Stomach (tissue), 9 donors: ENCODE results near the gene OPCML. TPM values are rescaled to one million over a fixed set of nuclear protein-coding genes. Genes with fewer than 3 reads are reported as not detected.

Experiments used
- DNase-seq, 2 donors: peaks; one replicate each; pipeline versions ENCODE4 v3.0.0 to v3.0.0-alpha.2; 2013 to 2019
- H3K27ac ChIP-seq, 5 donors: fragments of 200-600 bp in 4 of 5; sonication (generic) in 4 of 5; one replicate each; pipeline ENCODE4 v1.5.1; 2013 to 2019; ENCODE audit warnings: mild to moderate bottlenecking in 1 of 5, moderate library complexity in 1 of 5
- H3K27me3 ChIP-seq, 3 donors: fragments of 200-600 bp; sonication (generic); one replicate each; pipeline ENCODE4 v1.5.1; 2017 to 2019; ENCODE audit warnings: mixed run types in 1 of 3
- H3K36me3 ChIP-seq, 4 donors: fragments of 200-600 bp; sonication (generic); 1 replicate in 3 of 4; 2 replicates in 1 of 4; pipeline ENCODE4 v1.5.1; 2016 to 2019
- H3K4me1 ChIP-seq, 4 donors: fragments of 200-600 bp; sonication (generic); one replicate each; pipeline ENCODE4 v1.5.1; 2016 to 2019
- H3K4me3 ChIP-seq, 4 donors: fragments of 200-600 bp; sonication (generic) in 3 of 4; one replicate each; pipeline ENCODE4 v1.5.1; 2016 to 2019; ENCODE audit warnings: mild to moderate bottlenecking in 1 of 4
- H3K9me3 ChIP-seq, 4 donors: fragments of 200-600 bp; sonication (generic); one replicate each; pipeline ENCODE4 v1.5.1; 2016 to 2019
- CTCF ChIP-seq, 7 experiments: fragments of 450-650 bp in 4 of 7; fragments of 200-600 bp in 3 of 7; sonication (generic) in 3 of 7; IDR thresholded peaks; one replicate each; pipeline ENCODE4 v1.5.1; 2016 to 2019; ENCODE audit warnings: antibody characterized with exemption in 7 of 7, control low read depth in 2 of 7, mild to moderate bottlenecking in 1 of 7
- EP300 ChIP-seq: sonication (generic); formaldehyde crosslinking; IDR thresholded peaks from one replicate; pipeline ENCODE4 v1.6.1; 2017; ENCODE audit warnings: antibody characterized with exemption
- POLR2A ChIP-seq, 4 donors: fragments of 450-650 bp; IDR thresholded peaks; one replicate each; pipeline ENCODE4 v1.6.1; 2016; ENCODE audit warnings: antibody characterized with exemption in 4 of 4, control low read depth in 2 of 4, mild to moderate bottlenecking in 1 of 4, moderate library complexity in 1 of 4
- POLR2AphosphoS5 ChIP-seq, 3 donors: sonication (generic); formaldehyde crosslinking; IDR thresholded peaks; one replicate each; pipeline ENCODE4 v1.6.1; 2016; ENCODE audit warnings: antibody characterized with exemption in 3 of 3
- WGBS, 5 donors: extraction: QIAGEN DNeasy Blood & Tissue Kit in 3 of 5; methylation state at CpG; one replicate each; pipeline versions ENCODE4 v1.1.5 to v1.1.7; 2013 to 2018; 5-methylcytosine and 5-hydroxymethylcytosine counted together
- intact Hi-C: fragments of 100-400 bp; cut with DNase I; formaldehyde crosslinking; loops from one replicate; pipeline ENCODE4 v1.15.1; 2023; ENCODE audit warnings: low total_unique reads
- polyA plus RNA-seq, 3 donors: library from polyadenylated mRNA; stranded (reverse); fragments of 200-250 nt; gene quantifications; one replicate each; pipeline ENCODE4 v1.2.3, GENCODE V29; 2013
- total RNA-seq, 5 donors: library from RNA; depleted of rRNA; stranded (reverse); fragments of >200 nt; gene quantifications; one replicate each; pipeline versions ENCODE4 v1.1.0 to v1.2.3, GENCODE V29; 2014 to 2016
- donor health status: healthy with polysubstance abuse.
- donor health status: Bipolar disorder and iron deficiency.
- donor health status: healthy.

OPCML gene
- total and polyA plus RNA-seq, 8 donors = 0.03 to 0.92 (median 0.55) TPM; not detected in 3

- WGBS, 5 donors = 87 to 90% (median 89%) methylated on average over 5 of the region's 5 CpGs
- TF ChIP-seq POLR2A (IDR thresholded peaks at IDR 0.05) (no peak), POLR2AphosphoS5 (IDR thresholded peaks at IDR 0.05) (no peak), CTCF (IDR thresholded peaks at IDR 0.05) (no peak), EP300 (no peak)
Observed at GRCh38 chr11:132755934-132756333, 776.4 kb downstream of the OPCML start.

GRCh38 chr11:132751516-132752250 is 780.6 kb downstream of the OPCML start:
- 60 to 86% (median 68%) methylated on average over 3 of the region's 3 CpGs for whole genome bisulfite sequencing, 5 donors
- no peak overlapping the region for H3K4me3 ChIP-seq
- no peaks in the 10 kb centered on the region for H3K27me3 ChIP-seq
- H3K36me3 ChIP-seq = no peaks in the 10 kb centered on the region
- H3K9me3 ChIP-seq = no peaks in the 10 kb centered on the region
- no peak for DNase-seq
- TF ChIP-seq POLR2AphosphoS5 (IDR thresholded peaks at IDR 0.05) = no peak
- TF ChIP-seq EP300 = no peak
- no peak for TF ChIP-seq CTCF (IDR thresholded peaks at IDR 0.05)
- TF ChIP-seq POLR2A (IDR thresholded peaks at IDR 0.05) = no peak
- H3K27ac ChIP-seq = no peak overlapping the region
- no peaks in the 10 kb centered on the region for H3K4me1 ChIP-seq
- intact Hi-C loops = no loop called here

More at GRCh38 chr11:132755934-132756333, 776.4 kb downstream of the OPCML start:
- no peak for DNase-seq
- intact Hi-C loops = no loop called here
- peaks cover 0 to 7% (median 0%) of the 10 kb centered on the region in 4 donors for H3K9me3 ChIP-seq
- H3K27ac ChIP-seq = no peak overlapping the region
- no peak overlapping the region for H3K4me3 ChIP-seq
- no peaks in the 10 kb centered on the region for H3K4me1 ChIP-seq
- no peaks in the 10 kb centered on the region for H3K36me3 ChIP-seq
- H3K27me3 ChIP-seq = no peaks in the 10 kb centered on the region

- no peaks in the 10 kb centered on the region for H3K36me3 ChIP-seq
- 64 to 88% (median 81%) methylated on average over 5 of the region's 5 CpGs for WGBS, 5 donors
- H3K4me1 ChIP-seq = no peaks in the 10 kb centered on the region
- H3K4me3 ChIP-seq = no peak overlapping the region
- no peak overlapping the region for H3K27ac ChIP-seq
- TF ChIP-seq POLR2A (IDR thresholded peaks at IDR 0.05) (no peak), POLR2AphosphoS5 (IDR thresholded peaks at IDR 0.05) (no peak), EP300 (no peak), CTCF (IDR thresholded peaks at IDR 0.05) (no peak)
- DNase-seq = no peak
- H3K27me3 ChIP-seq = no peaks in the 10 kb centered on the region
- intact Hi-C loops = no loop called here
- H3K9me3 ChIP-seq = no peaks in the 10 kb centered on the region
Observed at GRCh38 chr11:132746305-132746704, 786.0 kb downstream of the OPCML start.

GRCh38 chr11:132745306-132745705 is 787.0 kb downstream of the OPCML start:
- no peak overlapping the region for H3K27ac ChIP-seq
- TF ChIP-seq EP300 (no peak), POLR2A (IDR thresholded peaks at IDR 0.05) (no peak), CTCF (IDR thresholded peaks at IDR 0.05) (no peak), POLR2AphosphoS5 (IDR thresholded peaks at IDR 0.05) (no peak)
- 75 to 90% (median 81%) methylated on average over 1 of the region's 1 CpG for WGBS, 5 donors

More at GRCh38 chr11:132745306-132745705, 787.0 kb downstream of the OPCML start:
- Histone ChIP-seq H3K9me3 (no peaks in the 10 kb centered on the region), H3K4me1 (no peaks in the 10 kb centered on the region), H3K36me3 (no peaks in the 10 kb centered on the region), H3K4me3 (no peak overlapping the region), H3K27me3 (no peaks in the 10 kb centered on the region)
- intact Hi-C loops = no loop called here
- no peak for DNase-seq
